ENCODE results near the gene GPHB5. TPM values are rescaled to one million over a fixed set of nuclear protein-coding genes. Genes with fewer than 3 reads are reported as not detected.

GPHB5 gene
- total RNA-seq, 1 experiment from 2014 or later: not detected

GRCh38 chr14:63276492-63277342, 42.0 kb downstream of the GPHB5 start:
- no peaks in the 10 kb centered on the region for H3K79me2 ChIP-seq (ENCODE audit: low read length)
- no peaks in the 10 kb centered on the region for H3F3A ChIP-seq (ENCODE audit: low read length, unreplicated experiment)
- H3K36me3 ChIP-seq (ENCODE audit: low read depth, low read length): no peaks in the 10 kb centered on the region
- no peaks in the 10 kb centered on the region for H3K4me1 ChIP-seq (ENCODE audit: insufficient read depth, low read length)
- DNase-seq (peak; percentile 76), ATAC-seq (peak; percentile 84)
- no peak overlapping the region for H3K9ac ChIP-seq (ENCODE audit: low read length)
- no peaks in the 10 kb centered on the region for H3K9me2 ChIP-seq (replicated peaks; ENCODE audit: low read length)
- intact Hi-C loops (cut with micrococcal nuclease): loop anchor here (1.0 kb wide), 4 partner anchors 102 to 1113 kb away; no protein-coding TSS in a partner anchor
- CTCF ChIA-PET: interaction anchor here (0.6 to 1.3 kb wide), 3 partner anchors 102 to 1098 kb away, joined by 3 to 6 read pairs (median 3); no protein-coding TSS in a partner anchor
- no peak overlapping the region for H2AFZ ChIP-seq (ENCODE audit: low read length)
- POLR2A ChIA-PET (ENCODE audit: unreplicated experiment): no interaction called here
- no peak overlapping the region for H3K4me2 ChIP-seq (ENCODE audit: low read length)
- TF ChIP-seq EZH2 (IDR thresholded peaks at IDR 0.05; ENCODE audit: low read length, unreplicated experiment): no peak
- TF ChIP-seq, protein P1, sequence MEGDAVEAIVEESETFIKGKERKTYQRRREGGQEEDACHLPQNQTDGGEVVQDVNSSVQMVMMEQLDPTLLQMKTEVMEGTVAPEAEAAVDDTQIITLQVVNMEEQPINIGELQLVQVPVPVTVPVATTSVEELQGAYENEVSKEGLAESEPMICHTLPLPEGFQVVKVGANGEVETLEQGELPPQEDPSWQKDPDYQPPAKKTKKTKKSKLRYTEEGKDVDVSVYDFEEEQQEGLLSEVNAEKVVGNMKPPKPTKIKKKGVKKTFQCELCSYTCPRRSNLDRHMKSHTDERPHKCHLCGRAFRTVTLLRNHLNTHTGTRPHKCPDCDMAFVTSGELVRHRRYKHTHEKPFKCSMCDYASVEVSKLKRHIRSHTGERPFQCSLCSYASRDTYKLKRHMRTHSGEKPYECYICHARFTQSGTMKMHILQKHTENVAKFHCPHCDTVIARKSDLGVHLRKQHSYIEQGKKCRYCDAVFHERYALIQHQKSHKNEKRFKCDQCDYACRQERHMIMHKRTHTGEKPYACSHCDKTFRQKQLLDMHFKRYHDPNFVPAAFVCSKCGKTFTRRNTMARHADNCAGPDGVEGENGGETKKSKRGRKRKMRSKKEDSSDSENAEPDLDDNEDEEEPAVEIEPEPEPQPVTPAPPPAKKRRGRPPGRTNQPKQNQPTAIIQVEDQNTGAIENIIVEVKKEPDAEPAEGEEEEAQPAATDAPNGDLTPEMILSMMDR (conservative IDR thresholded peaks at IDR 0.05; ENCODE audit: low read depth, low read length): peak; percentile 98
- no peaks in the 10 kb centered on the region for H4K20me1 ChIP-seq (ENCODE audit: low read length)
- H3K9me3 ChIP-seq (ENCODE audit: low read length): no peaks in the 10 kb centered on the region
- H3K27me3 ChIP-seq (ENCODE audit: low read length): peaks cover 43% of the 10 kb centered on the region
- BruUV-seq (replicated peaks): no TSS peak
- H3K4me3 ChIP-seq (ENCODE audit: low read length): no peak overlapping the region
- H3K27ac ChIP-seq (ENCODE audit: low read length): no peak overlapping the region

GRCh38 chr14:63276016-63276415, 42.7 kb downstream of the GPHB5 start:
- intact Hi-C loops (cut with micrococcal nuclease): loop anchor here (1.0 kb wide), 4 partner anchors 102 to 1113 kb away; no protein-coding TSS in a partner anchor
- Histone ChIP-seq H3K27ac (ENCODE audit: low read length) (no peak overlapping the region), H3K4me1 (ENCODE audit: insufficient read depth, low read length) (no peaks in the 10 kb centered on the region), H3F3A (ENCODE audit: low read length, unreplicated experiment) (no peaks in the 10 kb centered on the region), H3K9ac (ENCODE audit: low read length) (no peak overlapping the region), H3K27me3 (ENCODE audit: low read length) (peaks cover 41% of the 10 kb centered on the region), H3K4me2 (ENCODE audit: low read length) (no peak overlapping the region), H3K36me3 (ENCODE audit: low read depth, low read length) (no peaks in the 10 kb centered on the region), H2AFZ (ENCODE audit: low read length) (no peak overlapping the region), H3K9me2 (replicated peaks; ENCODE audit: low read length) (no peaks in the 10 kb centered on the region), H4K20me1 (ENCODE audit: low read length) (no peaks in the 10 kb centered on the region), H3K9me3 (ENCODE audit: low read length) (no peaks in the 10 kb centered on the region), H3K79me2 (ENCODE audit: low read length) (no peaks in the 10 kb centered on the region), H3K4me3 (ENCODE audit: low read length) (no peak overlapping the region)
- CTCF ChIA-PET: interaction anchor here (1.3 kb wide), 1 partner anchor 1097 kb away, joined by 6 read pairs; no protein-coding TSS in a partner anchor
- ATAC-seq (no peak), DNase-seq (no peak)
- TF ChIP-seq EZH2 (IDR thresholded peaks at IDR 0.05; ENCODE audit: low read length, unreplicated experiment) (no peak), EZH2phosphoT487 (IDR thresholded peaks at IDR 0.05; ENCODE audit: borderline replicate concordance, low read length) (no peak)
- TF ChIP-seq, protein P1 (conservative IDR thresholded peaks at IDR 0.05; ENCODE audit: low read depth, low read length): no peak
- no TSS peak for BruUV-seq (replicated peaks)
- POLR2A ChIA-PET (ENCODE audit: unreplicated experiment): no interaction called here

- H3K9me3 ChIP-seq (ENCODE audit: low read length): no peaks in the 10 kb centered on the region
- no peaks in the 10 kb centered on the region for H3K79me2 ChIP-seq (ENCODE audit: low read length)
- intact Hi-C loops (cut with micrococcal nuclease): loop anchor here (1.0 kb wide), 4 partner anchors 101 to 1112 kb away; no protein-coding TSS in a partner anchor
- CTCF ChIA-PET: interaction anchor here (1.3 kb wide), 1 partner anchor 1097 kb away, joined by 6 read pairs; no protein-coding TSS in a partner anchor
- H3K9me2 ChIP-seq (replicated peaks; ENCODE audit: low read length): no peaks in the 10 kb centered on the region
- H3K27me3 ChIP-seq (ENCODE audit: low read length): peaks cover 41% of the 10 kb centered on the region
- TF ChIP-seq EZH2phosphoT487 (IDR thresholded peaks at IDR 0.05; ENCODE audit: borderline replicate concordance, low read length) (no peak), EZH2 (IDR thresholded peaks at IDR 0.05; ENCODE audit: low read length, unreplicated experiment) (no peak)
- TF ChIP-seq, protein P1 (conservative IDR thresholded peaks at IDR 0.05; ENCODE audit: low read depth, low read length): no peak
- no peak overlapping the region for H3K27ac ChIP-seq (ENCODE audit: low read length)
- H3F3A ChIP-seq (ENCODE audit: low read length, unreplicated experiment): no peaks in the 10 kb centered on the region
- ATAC-seq: no peak
- no peak for DNase-seq
- POLR2A ChIA-PET (ENCODE audit: unreplicated experiment): no interaction called here
- no peak overlapping the region for H3K4me2 ChIP-seq (ENCODE audit: low read length)
- no peak overlapping the region for H2AFZ ChIP-seq (ENCODE audit: low read length)
- no peak overlapping the region for H3K4me3 ChIP-seq (ENCODE audit: low read length)
- no TSS peak for BruUV-seq (replicated peaks)
- no peaks in the 10 kb centered on the region for H4K20me1 ChIP-seq (ENCODE audit: low read length)
- H3K9ac ChIP-seq (ENCODE audit: low read length): no peak overlapping the region
- H3K4me1 ChIP-seq (ENCODE audit: insufficient read depth, low read length): no peaks in the 10 kb centered on the region
- no peaks in the 10 kb centered on the region for H3K36me3 ChIP-seq (ENCODE audit: low read depth, low read length)
Measured at GRCh38 chr14:63275611-63276010, 43.1 kb downstream of the GPHB5 start.

All from PC-3 (cell line).